ENCODE measurements around the gene CPA1. TPM values are rescaled to one million over a fixed set of nuclear protein-coding genes. Genes with fewer than 3 reads are reported as not detected.

CPA1 gene
- total and polyA plus RNA-seq, 2 of the 13 experiments (the other 11 are each of a cell fraction or from before 2014, with no cell fraction given), result 0.20 to 0.58 TPM

- no peak for ATAC-seq
- 58% methylated on average over 10 of the region's 13 CpGs for WGBS (ENCODE audit: low lambda C conversion rate)
- Histone ChIP-seq H4K20me1 (ENCODE audit: insufficient read depth, low read length) (no peaks in the 10 kb centered on the region), H2AFZ (ENCODE audit: low read length) (no peak overlapping the region), H3K9ac (ENCODE audit: insufficient read depth, low read depth, low read length) (no peak overlapping the region), H3K4me1 (ENCODE audit: insufficient read depth, low read length) (peaks cover 25% of the 10 kb centered on the region), H3K27ac (ENCODE audit: extremely low read length, insufficient read depth, low read length) (no peak overlapping the region), H3K36me3 (replicated peaks in 1 of 2; ENCODE audit: control insufficient read depth in 1 of 2, insufficient read depth in 2 of 2, low read length in 2 of 2) (no peaks in the 10 kb centered on the region), H3K79me2 (ENCODE audit: insufficient read depth, low read length) (no peaks in the 10 kb centered on the region), H3K27me3 (ENCODE audit: control insufficient read depth in 1 of 2, insufficient read depth in 2 of 2, low read length in 2 of 2) (peaks cover 4 to 13% of the 10 kb centered on the region in 2 experiments; a peak in 2 of 5 replicates), H3K4me2 (ENCODE audit: low read depth, low read length) (no peak overlapping the region), H3K4me3 (replicated peaks in 1 of 3; ENCODE audit: insufficient read depth in 1 of 3, low read depth in 2 of 3, low read length in 3 of 3) (no peak overlapping the region), H3K9me3 (ENCODE audit: low read length) (no peaks in the 10 kb centered on the region)
- no TSS peak for BruUV-seq (replicated peaks)
- FAIRE-seq, result no peak
- in situ Hi-C loops (cut with HindIII; ENCODE audit: extremely low pct_ligation_motif_present, low pct_unique_long_range_greater_than_20kb), result no loop called here
- TF ChIP-seq MEIS2 (CRISPR knock-in tag; IDR thresholded peaks at IDR 0.05) (no peak), GZF1 (CRISPR knock-in tag; IDR thresholded peaks at IDR 0.05) (no peak)
- DNase-seq (ENCODE audit: low spot score), result no peak
- POLR2A ChIA-PET, result no interaction called here
- CTCF ChIA-PET (ENCODE audit: low intra/inter-chr PET ratio, low total read pairs), result no interaction called here
- intact Hi-C loops (cut with micrococcal nuclease; ENCODE audit: unreplicated experiment), result no loop called here
These were observed 4.7 kb downstream of the CPA1 start for GRCh38 chr7:130384841-130385599.

- no peak for DNase-seq (ENCODE audit: low spot score)
- intact Hi-C loops (cut with micrococcal nuclease; ENCODE audit: unreplicated experiment), result no loop called here
- Histone ChIP-seq H2AFZ (ENCODE audit: low read length) (no peak overlapping the region), H4K20me1 (ENCODE audit: insufficient read depth, low read length) (no peaks in the 10 kb centered on the region), H3K4me1 (ENCODE audit: insufficient read depth, low read length) (peaks cover 19% of the 10 kb centered on the region), H3K9me3 (ENCODE audit: low read length) (no peaks in the 10 kb centered on the region), H3K9ac (ENCODE audit: insufficient read depth, low read depth, low read length) (no peak overlapping the region), H3K36me3 (replicated peaks in 1 of 2; ENCODE audit: control insufficient read depth in 1 of 2, insufficient read depth in 2 of 2, low read length in 2 of 2) (no peaks in the 10 kb centered on the region), H3K4me2 (ENCODE audit: low read depth, low read length) (no peak overlapping the region), H3K27ac (ENCODE audit: extremely low read length, insufficient read depth, low read length) (no peak overlapping the region), H3K4me3 (replicated peaks in 1 of 3; ENCODE audit: insufficient read depth in 1 of 3, low read depth in 2 of 3, low read length in 3 of 3) (no peak overlapping the region), H3K27me3 (ENCODE audit: control insufficient read depth in 1 of 2, insufficient read depth in 2 of 2, low read length in 2 of 2) (peaks cover 4 to 7% of the 10 kb centered on the region in 2 experiments; a peak in 2 of 5 replicates), H3K79me2 (ENCODE audit: insufficient read depth, low read length) (no peaks in the 10 kb centered on the region)
- ChIA-PET POLR2A (no interaction called here), CTCF (ENCODE audit: low intra/inter-chr PET ratio, low total read pairs) (no interaction called here)
- BruUV-seq (replicated peaks), result no TSS peak
- 53% methylated on average over 5 of the region's 6 CpGs for WGBS (ENCODE audit: low lambda C conversion rate)
- no peak for ATAC-seq
- no peak for FAIRE-seq
- in situ Hi-C loops (cut with HindIII; ENCODE audit: extremely low pct_ligation_motif_present, low pct_unique_long_range_greater_than_20kb), result no loop called here
- TF ChIP-seq TEAD3 (CRISPR knock-in tag; optimal IDR thresholded peaks at IDR 0.05; ENCODE audit: borderline replicate concordance) (no peak), FOXK1 (CRISPR knock-in tag; IDR thresholded peaks at IDR 0.05; ENCODE audit: borderline replicate concordance, low read depth) (no peak), FOXO4 (CRISPR knock-in tag; conservative IDR thresholded peaks at IDR 0.05) (no peak), ELF1 (CRISPR knock-in tag; IDR thresholded peaks at IDR 0.05) (no peak), HNF1B (CRISPR knock-in tag; IDR thresholded peaks at IDR 0.05) (no peak), ZNF142 (CRISPR knock-in tag; IDR thresholded peaks at IDR 0.05) (no peak)
These were observed 5.3 kb downstream of the CPA1 start for GRCh38 chr7:130385600-130386066.
